GM18508 (cell line): ENCODE measurements around the gene NCBP1.

Experiments used
- ATAC-seq: cut with Tn5 transposase; IDR thresholded peaks from one replicate; pipeline ENCODE4 v1.9.1; 2021; ENCODE audit warnings: moderate number of reproducible peaks; ENCODE audit not compliant: insufficient read depth, unreplicated experiment

The NCBP1 gene

GRCh38 chr9:97623946-97624345 is 9.7 kb upstream of the NCBP1 start:
- ATAC-seq = no peak

GRCh38 chr9:97625620-97626019 is 8.0 kb upstream of the NCBP1 start:
- no peak for ATAC-seq

- ATAC-seq = no peak
Observed at GRCh38 chr9:97627624-97628023, 6.0 kb upstream of the NCBP1 start.

GRCh38 chr9:97628668-97629067 is 5.0 kb upstream of the NCBP1 start:
- no peak for ATAC-seq

GRCh38 chr9:97629156-97629555 is 4.5 kb upstream of the NCBP1 start:
- no peak for ATAC-seq

GRCh38 chr9:97630591-97630990 is 3.0 kb upstream of the NCBP1 start:
- no peak for ATAC-seq

- ATAC-seq = peak; percentile 11
Observed at GRCh38 chr9:97632248-97632984, 1.2 kb upstream of the NCBP1 start.

GRCh38 chr9:97633859-97634490 is 354 bp downstream of the NCBP1 start:
- ATAC-seq = peak; percentile 1

GRCh38 chr9:97635026-97635425 is 1.4 kb downstream of the NCBP1 start:
- no peak for ATAC-seq

GRCh38 chr9:97636903-97637302 is 3.3 kb downstream of the NCBP1 start:
- ATAC-seq = no peak

- no peak for ATAC-seq
Observed at GRCh38 chr9:97638666-97639065, 5.0 kb downstream of the NCBP1 start.

- ATAC-seq = no peak
Observed at GRCh38 chr9:97640325-97640724, 6.7 kb downstream of the NCBP1 start.

- no peak for ATAC-seq
Observed at GRCh38 chr9:97645720-97646119, 12.1 kb downstream of the NCBP1 start.

- no peak for ATAC-seq
Observed at GRCh38 chr9:97647996-97648395, 14.4 kb downstream of the NCBP1 start.

GRCh38 chr9:97651646-97652045 is 18.0 kb downstream of the NCBP1 start:
- ATAC-seq = no peak

- ATAC-seq = no peak
Observed at GRCh38 chr9:97658707-97659106, 25.1 kb downstream of the NCBP1 start.

GRCh38 chr9:97659771-97660170 is 26.1 kb downstream of the NCBP1 start:
- ATAC-seq = no peak

- ATAC-seq = no peak
Observed at GRCh38 chr9:97660340-97660739, 26.7 kb downstream of the NCBP1 start.

GRCh38 chr9:97660847-97661246 is 27.2 kb downstream of the NCBP1 start:
- ATAC-seq = no peak

GRCh38 chr9:97665742-97666141 is 32.1 kb downstream of the NCBP1 start:
- ATAC-seq = no peak

GRCh38 chr9:97666907-97667686 is 33.5 kb downstream of the NCBP1 start:
- no peak for ATAC-seq
